ENCODE data around the gene TXNDC15.

The TXNDC15 gene

DNA sequence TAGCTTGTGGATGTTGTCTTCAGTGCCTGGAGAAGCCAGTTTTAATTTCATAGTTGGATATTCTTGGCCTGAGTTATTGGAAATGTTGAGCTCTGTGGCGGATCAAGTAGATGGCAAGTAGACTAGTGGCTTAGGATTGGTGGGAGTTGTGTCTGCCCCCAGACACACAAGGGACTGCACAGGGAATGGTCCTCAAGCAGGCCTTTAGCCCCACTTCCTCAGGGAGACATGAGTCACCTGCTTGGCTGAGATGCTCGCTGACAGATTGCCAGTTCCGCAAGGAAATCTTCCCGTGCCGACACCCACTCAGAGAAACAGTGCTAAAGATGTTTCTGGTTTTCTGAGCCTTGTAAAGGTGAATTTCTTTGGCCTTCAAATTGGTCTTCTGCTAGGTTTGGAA, 74.7 kb downstream of the TXNDC15 start:
- ChIA-PET POLR2A (no interaction called here), CTCF (no interaction called here)
- Histone ChIP-seq H3K9me3 (ENCODE audit: control extremely low read depth in 1 of 5, control insufficient read depth in 4 of 5, insufficient read depth in 2 of 5, low read depth in 1 of 5, low read length in 4 of 5) (peaks cover 0 to 5% (median 3%) of the 10 kb centered on the region in 5 experiments), H3K27ac (ENCODE audit: insufficient read depth in 1 of 2, low read depth in 1 of 2, low read length in 2 of 2, poor library complexity in 1 of 2, severe bottlenecking in 2 of 2) (no peak overlapping the region), H3K4me3 (ENCODE audit: control insufficient read depth in 1 of 7, extremely low read depth in 1 of 7, insufficient read depth in 4 of 7, low read depth in 2 of 7, low read length in 6 of 7) (no peak overlapping the region), H3K4me1 (ENCODE audit: control extremely low read depth in 1 of 4, control insufficient read depth in 4 of 4, insufficient read depth in 4 of 4, low read length in 3 of 4) (no peaks in the 10 kb centered on the region), H3K27me3 (replicated peaks in 2 of 5; ENCODE audit: control insufficient read depth in 4 of 5, insufficient read depth in 5 of 5, low read length in 4 of 5) (no peaks in the 10 kb centered on the region), H3K36me3 (ENCODE audit: control insufficient read depth in 4 of 4, insufficient read depth in 4 of 4, low read length in 3 of 4) (peaks cover 0 to 3% (median 0%) of the 10 kb centered on the region in 4 experiments)
- no CpG with 5 or more reads among the region's 5 CpGs for WGBS (ENCODE audit: insufficient coverage)
- no peak for DNase-seq

DNA sequence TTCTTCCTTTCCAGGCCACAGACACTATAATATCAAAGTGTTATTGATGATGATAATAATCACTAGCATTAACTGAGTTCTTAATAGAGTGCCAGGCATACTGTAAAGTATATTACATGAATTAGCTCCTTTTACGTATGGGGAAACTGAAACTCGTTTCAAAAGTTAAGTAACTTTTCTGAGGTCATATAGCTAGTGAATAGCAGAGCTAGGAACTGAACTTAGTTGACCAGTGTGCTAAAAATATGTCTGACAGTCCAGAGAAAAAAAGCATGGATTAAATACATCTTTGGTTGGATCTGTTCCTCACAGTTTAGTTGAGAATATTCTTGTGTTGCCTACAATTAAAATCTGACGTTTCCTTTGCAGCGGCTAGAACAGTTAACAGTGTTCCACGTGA, 75.1 kb downstream of the TXNDC15 start:
- Histone ChIP-seq H3K27me3 (replicated peaks in 2 of 5; ENCODE audit: control insufficient read depth in 4 of 5, insufficient read depth in 5 of 5, low read length in 4 of 5) (no peaks in the 10 kb centered on the region), H3K27ac (ENCODE audit: insufficient read depth in 1 of 2, low read depth in 1 of 2, low read length in 2 of 2, poor library complexity in 1 of 2, severe bottlenecking in 2 of 2) (no peak overlapping the region), H3K9me3 (ENCODE audit: control extremely low read depth in 1 of 5, control insufficient read depth in 4 of 5, insufficient read depth in 2 of 5, low read depth in 1 of 5, low read length in 4 of 5) (peaks cover 0 to 6% (median 5%) of the 10 kb centered on the region in 5 experiments), H3K4me1 (ENCODE audit: control extremely low read depth in 1 of 4, control insufficient read depth in 4 of 4, insufficient read depth in 4 of 4, low read length in 3 of 4) (no peaks in the 10 kb centered on the region), H3K4me3 (ENCODE audit: control insufficient read depth in 1 of 7, extremely low read depth in 1 of 7, insufficient read depth in 4 of 7, low read depth in 2 of 7, low read length in 6 of 7) (no peak overlapping the region), H3K36me3 (ENCODE audit: control insufficient read depth in 4 of 4, insufficient read depth in 4 of 4, low read length in 3 of 4) (peaks cover 0 to 3% (median 0%) of the 10 kb centered on the region in 4 experiments)
- ChIA-PET POLR2A (no interaction called here), CTCF (no interaction called here)
- no peak for DNase-seq
- WGBS (ENCODE audit: insufficient coverage): 95% methylated on average over 5 of the region's 5 CpGs
